HG03575 (cell line): ENCODE results near the gene NID2.

Experiments
- ATAC-seq: cut with Tn5 transposase; IDR thresholded peaks from one replicate; pipeline ENCODE4 v1.9.1; 2021; ENCODE audit not compliant: unreplicated experiment, insufficient number of reproducible peaks, low FRiP score; ENCODE audit errors: extremely low read depth

Gene NID2

GRCh38 chr14:52068615-52069306 lies at the start of gene NID2:
NID2 (minus strand) TSS chr14:52069059; CDS start chr14:52068994, 65 bp downstream.
- no peak for ATAC-seq

GRCh38 chr14:52117111-52117832 lies 48.4 kb upstream of the NID2 start:
- ATAC-seq: no peak

GRCh38 chr14:52115286-52115685 lies 46.4 kb upstream of the NID2 start:
- no peak for ATAC-seq

- no peak for ATAC-seq
These were observed 43.6 kb upstream of the NID2 start for GRCh38 chr14:52112336-52113018.

GRCh38 chr14:52111583-52111982 lies 42.7 kb upstream of the NID2 start:
- no peak for ATAC-seq

- no peak for ATAC-seq
These were observed 41.7 kb upstream of the NID2 start for GRCh38 chr14:52110441-52111086.

- ATAC-seq: no peak
These were observed 40.0 kb upstream of the NID2 start for GRCh38 chr14:52108823-52109222.

GRCh38 chr14:52106840-52107239 lies 38.0 kb upstream of the NID2 start:
- no peak for ATAC-seq

- no peak for ATAC-seq
These were observed 34.6 kb upstream of the NID2 start for GRCh38 chr14:52103416-52103815.

- ATAC-seq: no peak
These were observed 26.9 kb upstream of the NID2 start for GRCh38 chr14:52095794-52096193.

- no peak for ATAC-seq
These were observed 26.5 kb upstream of the NID2 start for GRCh38 chr14:52095336-52095735.

GRCh38 chr14:52094546-52095271 lies 25.9 kb upstream of the NID2 start:
- no peak for ATAC-seq

- ATAC-seq: no peak
These were observed 23.1 kb upstream of the NID2 start for GRCh38 chr14:52091928-52092327.

- no peak for ATAC-seq
These were observed 22.1 kb upstream of the NID2 start for GRCh38 chr14:52090936-52091335.

GRCh38 chr14:52089218-52089617 lies 20.4 kb upstream of the NID2 start:
- no peak for ATAC-seq

GRCh38 chr14:52086711-52087110 lies 17.9 kb upstream of the NID2 start:
- no peak for ATAC-seq

- no peak for ATAC-seq
These were observed 14.0 kb upstream of the NID2 start for GRCh38 chr14:52082903-52083302.

- ATAC-seq: no peak
These were observed 13.1 kb upstream of the NID2 start for GRCh38 chr14:52081964-52082363.
